HFF-Myc (cell line): Measurements from ENCODE around the gene NOX5.

ENCODE experiments used
- DNase-seq: peaks from one replicate; pipeline ENCODE4 v3.0.0-alpha.2; 2011; ENCODE audit warnings: low read depth; ENCODE audit errors: extremely low read depth
- H3K4me3 ChIP-seq: replicated peaks from 2 replicates; pipeline ENCODE4 v1.5.1; 2011; ENCODE audit warnings: low read depth, mild to moderate bottlenecking, control low read depth, low read length
- TF ChIP-seq, protein P1 (sequence below): IDR thresholded peaks from 2 replicates; pipeline ENCODE4 v1.5.1; 2012; ENCODE audit warnings: mild to moderate bottlenecking, low read depth, low read length, control low read depth; ENCODE audit errors: missing control alignments

The NOX5 gene

DNA sequence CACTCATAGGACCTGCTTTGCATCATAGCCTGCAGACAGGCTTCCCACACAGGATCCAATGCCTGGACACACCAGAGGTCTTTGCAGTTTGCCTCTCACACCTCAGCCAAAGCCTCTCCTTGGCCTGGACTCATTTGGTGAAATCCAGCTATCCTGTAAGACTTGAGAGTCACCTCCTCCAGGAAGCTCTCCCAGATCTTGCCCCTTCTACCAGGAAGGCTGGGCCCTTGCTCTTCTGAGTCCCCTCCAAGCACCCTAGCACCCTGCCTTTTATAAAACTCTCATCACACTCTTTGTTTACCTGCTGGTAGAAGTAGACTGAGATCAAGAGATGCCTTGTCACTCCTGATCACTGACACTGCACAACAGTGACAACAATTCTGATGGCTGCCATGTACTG lies 79.1 kb downstream of the NOX5 start:
- H3K4me3 ChIP-seq = no peak overlapping the region
- no peak for DNase-seq
- TF ChIP-seq, protein P1, sequence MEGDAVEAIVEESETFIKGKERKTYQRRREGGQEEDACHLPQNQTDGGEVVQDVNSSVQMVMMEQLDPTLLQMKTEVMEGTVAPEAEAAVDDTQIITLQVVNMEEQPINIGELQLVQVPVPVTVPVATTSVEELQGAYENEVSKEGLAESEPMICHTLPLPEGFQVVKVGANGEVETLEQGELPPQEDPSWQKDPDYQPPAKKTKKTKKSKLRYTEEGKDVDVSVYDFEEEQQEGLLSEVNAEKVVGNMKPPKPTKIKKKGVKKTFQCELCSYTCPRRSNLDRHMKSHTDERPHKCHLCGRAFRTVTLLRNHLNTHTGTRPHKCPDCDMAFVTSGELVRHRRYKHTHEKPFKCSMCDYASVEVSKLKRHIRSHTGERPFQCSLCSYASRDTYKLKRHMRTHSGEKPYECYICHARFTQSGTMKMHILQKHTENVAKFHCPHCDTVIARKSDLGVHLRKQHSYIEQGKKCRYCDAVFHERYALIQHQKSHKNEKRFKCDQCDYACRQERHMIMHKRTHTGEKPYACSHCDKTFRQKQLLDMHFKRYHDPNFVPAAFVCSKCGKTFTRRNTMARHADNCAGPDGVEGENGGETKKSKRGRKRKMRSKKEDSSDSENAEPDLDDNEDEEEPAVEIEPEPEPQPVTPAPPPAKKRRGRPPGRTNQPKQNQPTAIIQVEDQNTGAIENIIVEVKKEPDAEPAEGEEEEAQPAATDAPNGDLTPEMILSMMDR = no peak

DNA sequence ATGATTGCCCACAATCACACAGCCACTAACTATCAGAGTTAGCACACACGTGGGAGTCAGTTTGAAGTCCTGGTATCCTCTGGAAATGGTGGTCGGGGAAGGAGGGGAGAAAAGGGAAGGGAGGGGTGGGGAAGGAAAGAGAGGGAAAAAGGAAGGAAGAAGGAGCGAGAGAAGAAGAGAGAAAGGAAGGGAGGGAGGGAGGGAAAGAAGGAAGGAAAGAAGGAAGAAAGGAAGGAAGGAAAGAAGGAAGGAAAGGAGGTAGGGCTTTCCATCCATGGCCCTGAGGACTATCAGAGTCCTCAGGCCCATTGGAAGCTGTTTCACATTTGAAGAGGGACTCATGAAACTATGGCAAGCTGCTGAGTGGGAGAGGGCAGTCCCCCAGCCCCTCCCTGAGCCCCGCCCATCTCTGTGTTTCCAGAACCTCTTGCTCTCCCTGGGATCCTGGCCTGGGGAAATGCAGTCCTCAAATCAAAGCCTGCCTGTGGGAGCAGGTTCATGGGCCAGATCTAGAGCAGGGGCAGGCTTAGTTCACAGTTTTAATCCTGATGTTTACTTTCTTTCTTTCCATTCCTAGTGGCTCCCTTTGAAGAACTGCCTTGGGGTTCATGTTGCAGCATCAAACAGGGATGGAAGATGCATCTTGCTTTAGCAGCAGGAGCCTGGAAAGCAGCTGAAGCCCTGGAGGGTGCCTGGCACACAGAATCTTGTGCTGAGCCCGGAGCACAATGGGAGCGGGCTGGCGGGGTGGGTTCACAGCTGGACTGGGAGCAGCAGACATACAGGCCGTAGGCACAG lies 79.8 kb downstream of the NOX5 start:
- no peak for DNase-seq
- no peak overlapping the region for H3K4me3 ChIP-seq
- TF ChIP-seq, protein P1 = no peak

DNA sequence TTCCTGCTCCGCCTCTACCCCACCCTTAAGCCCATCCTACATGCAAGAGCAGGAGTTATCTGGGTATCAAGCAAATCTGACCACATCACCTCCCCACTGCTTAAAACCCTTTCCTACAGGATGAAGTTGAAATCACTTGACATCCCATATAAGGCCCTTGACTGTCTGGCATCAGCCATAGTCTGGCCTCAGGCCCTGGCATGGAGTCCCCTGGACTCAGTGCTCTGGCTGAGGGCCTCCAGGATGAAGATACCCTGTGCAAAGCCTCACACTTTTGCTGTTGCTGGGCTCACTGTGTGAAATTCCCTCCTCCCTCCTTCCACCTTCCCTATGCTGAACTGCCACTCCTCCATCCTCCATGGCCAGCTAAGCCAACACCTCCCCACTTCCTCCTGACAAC lies 80.8 kb downstream of the NOX5 start:
- TF ChIP-seq, protein P1 = no peak
- no peak for DNase-seq
- H3K4me3 ChIP-seq = no peak overlapping the region

DNA sequence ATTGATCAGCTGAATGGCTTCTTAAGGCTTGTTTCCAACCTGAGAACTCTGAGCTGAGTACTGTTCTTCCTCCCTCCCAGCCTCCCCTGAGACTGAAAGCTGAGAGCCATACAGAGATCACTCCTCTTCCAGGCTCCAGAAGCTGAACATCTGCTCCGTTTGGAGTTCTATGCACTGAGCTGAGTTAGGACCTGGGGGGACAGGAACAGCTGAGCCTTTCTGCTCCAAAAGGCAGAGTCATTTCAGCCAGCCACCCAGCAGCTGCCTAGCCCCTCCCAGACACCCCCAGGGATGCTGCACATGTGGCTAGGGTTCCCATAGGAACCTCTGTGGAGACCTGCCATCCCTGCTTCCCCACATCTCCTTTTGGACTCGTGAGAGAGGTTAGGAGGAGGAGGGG lies 81.7 kb downstream of the NOX5 start:
- TF ChIP-seq, protein P1 = no peak
- no peak for DNase-seq
- no peak overlapping the region for H3K4me3 ChIP-seq

DNA sequence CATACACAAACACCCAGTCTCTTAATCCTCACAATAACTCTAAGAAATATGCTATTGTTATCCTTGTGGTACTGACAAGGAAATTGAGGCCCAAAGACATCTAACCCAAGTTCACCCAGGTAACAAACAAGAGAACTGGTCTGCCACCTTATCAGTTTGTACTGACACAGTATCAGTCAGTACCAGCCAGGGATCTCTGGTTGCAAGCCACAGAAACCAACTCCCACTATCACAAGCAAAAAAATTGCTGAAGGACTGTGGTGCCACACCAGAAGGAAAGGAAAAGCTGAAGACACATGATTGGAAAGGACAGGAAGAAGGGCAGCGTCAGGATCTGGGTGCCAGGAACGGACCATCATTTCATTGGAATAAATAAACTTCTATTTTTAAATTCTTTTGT lies 82.1 kb downstream of the NOX5 start:
- TF ChIP-seq, protein P1 = no peak
- H3K4me3 ChIP-seq = no peak overlapping the region

DNA sequence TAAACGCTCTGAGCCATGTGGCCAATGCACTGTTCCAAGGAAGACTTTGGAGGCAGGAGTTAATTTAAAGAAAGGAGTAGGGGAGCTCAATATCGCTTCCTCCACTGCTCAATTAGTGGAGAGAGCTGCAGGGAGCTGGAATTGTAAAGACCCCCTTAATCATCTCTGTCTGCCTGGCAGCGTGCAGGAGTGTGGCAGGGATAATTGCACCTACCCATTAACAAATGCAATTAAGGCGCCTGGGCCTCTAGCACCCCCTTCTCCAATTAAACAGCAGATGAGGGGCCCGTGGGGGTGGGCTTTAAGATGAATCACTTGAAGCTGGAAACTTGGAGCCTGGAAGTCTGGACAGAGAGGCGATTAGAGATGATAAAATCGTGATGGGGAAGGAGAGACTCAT lies 84.3 kb downstream of the NOX5 start:
- H3K4me3 ChIP-seq = no peak overlapping the region
- no peak for DNase-seq
- TF ChIP-seq, protein P1 = no peak

More for the DNA sequence above, 82.1 kb downstream of the NOX5 start:
- no peak for DNase-seq

DNA sequence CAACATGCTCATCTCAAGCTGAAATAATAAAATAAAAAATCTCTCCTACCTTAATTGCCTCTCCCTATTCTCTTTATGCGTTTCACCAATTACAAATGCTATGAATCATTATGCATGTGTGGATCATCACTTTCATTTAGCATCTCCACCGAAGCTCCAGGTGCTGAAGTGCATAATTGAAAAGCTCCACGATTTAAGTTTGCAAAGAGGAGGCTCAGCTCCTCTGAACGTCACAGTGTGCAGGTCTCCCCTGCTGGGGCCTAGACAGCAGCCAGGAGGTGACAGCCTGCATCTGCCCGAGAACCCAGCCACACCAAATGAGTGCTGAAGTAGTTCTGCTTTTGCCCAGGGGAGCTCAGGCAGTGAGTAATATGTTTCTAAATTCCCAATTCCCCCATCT lies 85.4 kb downstream of the NOX5 start:
- TF ChIP-seq, protein P1 = no peak
- no peak overlapping the region for H3K4me3 ChIP-seq
- no peak for DNase-seq
